ENCODE data around the gene ATG4C.
"Not testable (repeated sequence)": the region's sequence is repeated elsewhere in the genome, so short reads cannot be mapped to it uniquely, and the experiment has no call there.

GRCh38 chr1:62782544-62783212, 1.3 kb upstream of the ATG4C start:
- not testable (repeated sequence) for TF ChIP-seq CTCF, POLR2A (IDR thresholded peaks at IDR 0.05)
